CD4-positive, alpha-beta memory T cell (primary cell): ENCODE data around the gene CBARP. TPM values are rescaled to one million over a fixed set of nuclear protein-coding genes. Genes with fewer than 3 reads are reported as not detected.

Experiments
- CTCF ChIA-PET: fragments of 350-600 bp; sonication (Branson Sonifier 250); formaldehyde crosslinking; loops from one replicate; lab custom pipeline; 2021; ENCODE audit warnings: inconsistent platforms; ENCODE audit not compliant: partially characterized antibody; lab: Charles Lee
- POLR2A ChIA-PET: fragments of 350-600 bp; sonication (Branson Sonifier 250); formaldehyde crosslinking; loops from one replicate; lab custom pipeline; 2021; ENCODE audit not compliant: partially characterized antibody; lab: Charles Lee
- DNase-seq, 5 donors: peaks; one replicate each; pipeline versions ENCODE4 v3.0.0 to v3.0.0-alpha.2; 2020 to 2022; ENCODE audit warnings: mixed read lengths in 1 of 5
- H3K27ac ChIP-seq: one replicate; pipeline ENCODE4 v1.7.0; 2013; ENCODE audit warnings: low read depth, low read length
- H3K27me3 ChIP-seq: 2 replicates; pipeline ENCODE4 v1.7.0; 2013; ENCODE audit warnings: mild to moderate bottlenecking, low read length, moderate library complexity; ENCODE audit not compliant: insufficient read depth
- H3K36me3 ChIP-seq: 2 replicates; pipeline ENCODE4 v1.7.0; 2013; ENCODE audit warnings: mild to moderate bottlenecking, low read length, moderate library complexity; ENCODE audit not compliant: insufficient read depth
- H3K4me1 ChIP-seq: 2 replicates; pipeline ENCODE4 v1.7.0; 2013; ENCODE audit warnings: mild to moderate bottlenecking, low read length, moderate library complexity; ENCODE audit not compliant: insufficient read depth
- H3K4me3 ChIP-seq, 2 donors: one replicate each; pipeline ENCODE4 v1.7.0; 2013; ENCODE audit warnings: low read length in 2 of 2, mild to moderate bottlenecking in 1 of 2
- H3K9me3 ChIP-seq, 2 donors: one replicate each; pipeline ENCODE4 v1.7.0; 2013; ENCODE audit warnings: low read length in 2 of 2, control low read depth in 1 of 2; ENCODE audit not compliant: control insufficient read depth in 1 of 2
- H3K27ac Mint-ChIP-seq, 7 donors: one replicate each; pipeline ENCODE4 v1.8.0; 2020 to 2021; ENCODE audit warnings: mixed read lengths in 7 of 7, mild to moderate bottlenecking in 6 of 7, inconsistent platforms in 3 of 7, moderate library complexity in 3 of 7
- H3K27me3 Mint-ChIP-seq, 2 donors: one replicate each; pipeline ENCODE4 v1.8.0; 2020 to 2021; ENCODE audit warnings: mixed read lengths in 2 of 2
- H3K36me3 Mint-ChIP-seq, 2 donors: one replicate each; pipeline ENCODE4 v1.8.0; 2020 to 2021; ENCODE audit warnings: mixed read lengths in 2 of 2, inconsistent platforms in 1 of 2, mild to moderate bottlenecking in 1 of 2
- H3K4me1 Mint-ChIP-seq, 4 donors: one replicate each; pipeline ENCODE4 v1.8.0; 2020 to 2021; ENCODE audit warnings: mixed read lengths in 4 of 4, mild to moderate bottlenecking in 1 of 4
- H3K4me3 Mint-ChIP-seq, 8 donors: one replicate each; pipeline ENCODE4 v1.8.0; 2020 to 2021; ENCODE audit warnings: mixed read lengths in 8 of 8, mild to moderate bottlenecking in 7 of 8, moderate library complexity in 6 of 8, inconsistent platforms in 3 of 8
- H3K9me3 Mint-ChIP-seq, 8 donors: one replicate each; pipeline ENCODE4 v1.8.0; 2020 to 2021; ENCODE audit warnings: mixed read lengths in 8 of 8, mild to moderate bottlenecking in 5 of 8, inconsistent platforms in 3 of 8, moderate library complexity in 1 of 8
- intact Hi-C: fragments of 100-400 bp; cut with micrococcal nuclease; formaldehyde crosslinking; loops from one replicate; pipeline ENCODE4 v1.15.1; 2023
- polyA plus RNA-seq, 2 donors: library from polyadenylated mRNA; unstranded; fragments of 300-500 nt; fragmentation: Illumina TruSeq; gene quantifications; one replicate each; pipeline ENCODE4 v1.2.3, GENCODE V29; 2021
- total RNA-seq, 2 experiments: library from RNA; stranded (reverse); gene quantifications; one replicate each; pipeline ENCODE4 v1.2.3, GENCODE V29; 2021

CBARP gene
- total and polyA plus RNA-seq, 4 experiments from 2014 or later, result not detected

GRCh38 chr19:1253514-1254080, 15.8 kb upstream of the CBARP start:
- Histone ChIP-seq H3K27ac (peak overlapping the region; percentile 86), H3K4me1 (peaks cover 52% of the 10 kb centered on the region), H3K36me3 (peaks cover 29% of the 10 kb centered on the region), H3K27me3 (no peaks in the 10 kb centered on the region), H3K4me3 (peak overlapping the region in 1 of 2 donors; percentile 66), H3K9me3 (no peaks in the 10 kb centered on the region)
- intact Hi-C loops, result loop anchor here (5.0 kb wide), 1 partner anchor 154 kb away; the partner anchor contains the start of gene DAZAP1
- Mint-ChIP-seq H3K36me3 (peaks cover 23 to 34% of the 10 kb centered on the region in 2 donors), H3K4me3 (peak overlapping the region; percentile 46 to 82 (median 60)), H3K27me3 (no peaks in the 10 kb centered on the region), H3K4me1 (peaks cover 11 to 45% (median 26%) of the 10 kb centered on the region in 4 donors), H3K27ac (peak overlapping the region; percentile 66 to 98 (median 79)), H3K9me3 (peaks cover 0 to 11% (median 0%) of the 10 kb centered on the region in 8 donors)
- CTCF ChIA-PET, result interaction anchor here (1.0 to 1.9 kb wide), 6 partner anchors 8 to 15 kb away, joined by 3 to 10 read pairs (median 8); partner anchors contain the start of gene CIRBP
- POLR2A ChIA-PET, result interaction anchor here (0.6 to 10.8 kb wide), 16 partner anchors 8 to 344 kb away, joined by 3 to 397 read pairs (median 6); partner anchors contain the start of genes ARHGAP45, ATP5F1D, CIRBP and CNN2
- DNase-seq, result no peak

GRCh38 chr19:1252821-1253513, 15.2 kb upstream of the CBARP start:
- Mint-ChIP-seq H3K27me3 (no peaks in the 10 kb centered on the region), H3K27ac (peak overlapping the region; percentile 66 to 98 (median 79)), H3K4me1 (peaks cover 8 to 39% (median 23%) of the 10 kb centered on the region in 4 donors), H3K4me3 (peak overlapping the region; percentile 46 to 82 (median 61)), H3K9me3 (peaks cover 0 to 11% (median 0%) of the 10 kb centered on the region in 8 donors), H3K36me3 (peaks cover 23 to 33% of the 10 kb centered on the region in 2 donors)
- Histone ChIP-seq H3K27me3 (no peaks in the 10 kb centered on the region), H3K4me1 (peaks cover 47% of the 10 kb centered on the region), H3K9me3 (no peaks in the 10 kb centered on the region), H3K27ac (peak overlapping the region; percentile 86), H3K36me3 (peaks cover 29% of the 10 kb centered on the region), H3K4me3 (peak overlapping the region in 1 of 2 donors; percentile 66)
- intact Hi-C loops, result loop anchor here (5.0 kb wide), 1 partner anchor 154 kb away; the partner anchor contains the start of gene DAZAP1
- CTCF ChIA-PET, result interaction anchor here (0.7 to 1.8 kb wide), 6 partner anchors 8 to 21 kb away, joined by 3 to 10 read pairs (median 6); partner anchors contain the start of gene CIRBP
- peak; percentile 72 to 91 (median 74) for DNase-seq
- POLR2A ChIA-PET, result interaction anchor here (0.6 to 10.8 kb wide), 17 partner anchors 9 to 344 kb away, joined by 3 to 397 read pairs (median 5); partner anchors contain the start of genes ARHGAP45, ATP5F1D, CIRBP and CNN2

DNA sequence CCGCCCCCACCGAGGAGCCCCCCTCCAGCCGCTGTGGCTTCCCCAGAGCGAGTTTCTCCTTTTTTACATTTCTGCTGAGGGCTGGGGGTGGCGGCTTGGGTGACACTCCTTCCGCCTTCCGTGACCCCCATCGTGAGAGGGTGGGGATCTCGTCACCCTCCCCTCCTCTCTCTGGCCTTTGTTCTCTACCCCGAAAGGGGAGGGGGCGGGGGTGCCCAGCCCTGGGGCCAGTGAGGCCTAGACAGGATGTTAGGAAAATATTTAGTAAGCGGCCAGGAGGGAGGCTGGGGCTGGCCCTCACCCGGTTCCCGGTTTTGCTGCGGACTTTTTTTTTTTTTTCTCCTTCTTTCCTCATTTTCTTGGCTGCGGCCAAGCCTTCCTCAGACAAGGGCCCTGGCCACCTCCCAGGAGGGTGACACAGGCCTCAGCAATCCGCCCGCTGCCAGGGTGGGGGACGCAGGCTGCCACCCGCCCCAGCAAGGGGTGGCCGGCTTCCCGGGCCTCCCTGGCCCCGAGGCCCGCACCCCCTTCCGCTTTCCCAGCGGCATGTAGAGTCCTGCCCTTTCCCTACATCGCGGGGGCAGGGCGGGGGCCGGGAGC, 14.5 kb upstream of the CBARP start:
- no peaks in the 10 kb centered on the region for H3K27me3 ChIP-seq
- H3K36me3 Mint-ChIP-seq, result peaks cover 18 to 26% of the 10 kb centered on the region in 2 donors
- peak overlapping the region; percentile 52 to 66 for H3K4me3 ChIP-seq
- H3K4me3 Mint-ChIP-seq, result peak overlapping the region; percentile 79 to 95 (median 92)
- CTCF ChIA-PET, result interaction anchor here (0.7 to 1.8 kb wide), 7 partner anchors 8 to 21 kb away, joined by 3 to 10 read pairs (median 5); partner anchors contain the start of gene CIRBP
- peaks cover 3 to 32% (median 17%) of the 10 kb centered on the region in 4 donors for H3K4me1 Mint-ChIP-seq
- H3K9me3 Mint-ChIP-seq, result peaks cover 0 to 11% (median 0%) of the 10 kb centered on the region in 8 donors
- peak overlapping the region; percentile 42 to 98 (median 89) for H3K27ac Mint-ChIP-seq
- H3K4me1 ChIP-seq, result peaks cover 47% of the 10 kb centered on the region
- peak; percentile 66 to 84 (median 68) for DNase-seq
- POLR2A ChIA-PET, result interaction anchor here (0.6 to 10.8 kb wide), 15 partner anchors 7 to 343 kb away, joined by 3 to 397 read pairs (median 7); partner anchors contain the start of genes ARHGAP45, ATP5F1D, CIRBP and FAM174C
- intact Hi-C loops, result loop anchor here (5.0 kb wide), 1 partner anchor 155 kb away; the partner anchor contains the start of gene DAZAP1
- H3K27me3 Mint-ChIP-seq, result no peaks in the 10 kb centered on the region
- peaks cover 29% of the 10 kb centered on the region for H3K36me3 ChIP-seq
- no peaks in the 10 kb centered on the region for H3K9me3 ChIP-seq
- peak overlapping the region; percentile 86 for H3K27ac ChIP-seq

DNA sequence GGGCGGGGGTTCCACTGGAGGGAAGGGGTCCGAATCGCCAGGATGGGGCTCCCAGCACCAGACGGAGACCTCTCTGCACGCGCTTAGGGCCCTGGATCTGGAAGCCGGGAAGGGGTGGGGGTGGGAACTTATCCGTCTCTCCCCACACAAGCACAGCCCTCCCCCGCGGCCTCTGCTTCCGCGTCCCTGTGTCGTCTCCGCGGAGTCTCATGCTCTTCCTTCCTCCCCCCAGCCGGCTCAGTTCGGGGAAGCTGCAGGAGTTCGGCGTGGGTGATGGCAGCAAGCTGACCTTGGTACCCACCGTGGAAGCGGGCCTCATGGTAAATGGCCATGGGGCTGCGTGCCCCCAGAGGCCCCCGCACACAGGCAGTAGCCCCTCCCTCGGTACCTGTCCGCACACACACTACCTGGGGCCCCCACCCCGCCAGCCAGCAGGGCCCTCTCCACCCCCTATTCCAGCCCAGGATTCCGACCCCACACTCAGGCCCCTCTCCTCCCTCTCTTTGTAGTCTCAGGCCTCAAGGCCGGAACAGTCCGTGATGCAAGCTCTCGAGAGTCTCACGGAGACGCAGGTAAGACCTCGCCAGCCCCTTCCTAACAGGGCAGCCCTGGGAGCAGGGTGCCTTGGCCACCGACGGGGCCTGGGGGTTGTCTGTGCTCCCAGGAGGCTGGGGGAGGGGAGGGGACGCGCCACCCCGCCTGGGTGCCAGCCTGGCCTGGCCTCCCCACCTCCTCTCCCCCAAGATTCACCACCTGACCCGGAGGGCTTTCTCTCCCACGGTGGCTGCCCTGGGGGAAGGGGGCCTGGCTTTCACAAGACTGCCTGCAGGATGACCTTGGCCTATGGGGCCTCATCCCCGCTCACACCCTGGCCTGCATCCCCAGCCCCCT, 13.8 kb upstream of the CBARP start:
- DNase-seq, result peak; percentile 65 to 82 (median 69)
- peaks cover 40% of the 10 kb centered on the region for H3K4me1 ChIP-seq
- Mint-ChIP-seq H3K27me3 (no peaks in the 10 kb centered on the region), H3K4me3 (peak overlapping the region; percentile 92 to 95 (median 93)), H3K36me3 (peaks cover 16 to 26% of the 10 kb centered on the region in 2 donors), H3K27ac (peak overlapping the region; percentile 90 to 98 (median 94)), H3K9me3 (peaks cover 0 to 11% (median 0%) of the 10 kb centered on the region in 8 donors), H3K4me1 (peaks cover 2 to 30% (median 15%) of the 10 kb centered on the region in 4 donors)
- H3K27me3 ChIP-seq, result no peaks in the 10 kb centered on the region
- peak overlapping the region; percentile 86 for H3K27ac ChIP-seq
- CTCF ChIA-PET, result interaction anchor here (1.3 kb wide), 1 partner anchor 15 kb away, joined by 5 read pairs; no protein-coding TSS in a partner anchor
- H3K9me3 ChIP-seq, result no peaks in the 10 kb centered on the region
- peak overlapping the region; percentile 47 to 66 for H3K4me3 ChIP-seq
- POLR2A ChIA-PET, result interaction anchor here (1.0 to 10.8 kb wide), 8 partner anchors 8 to 183 kb away, joined by 3 to 397 read pairs (median 6); partner anchors contain the start of genes CIRBP and FAM174C
- peaks cover 24% of the 10 kb centered on the region for H3K36me3 ChIP-seq
- intact Hi-C loops, result loop anchor here (5.0 kb wide), 1 partner anchor 156 kb away; the partner anchor contains the start of gene DAZAP1

- peaks cover 13 to 23% of the 10 kb centered on the region in 2 donors for H3K36me3 Mint-ChIP-seq
- H3K27ac Mint-ChIP-seq, result peak overlapping the region; percentile 90 to 98 (median 94)
- Histone ChIP-seq H3K4me3 (peak overlapping the region; percentile 47 to 66), H3K4me1 (peaks cover 34% of the 10 kb centered on the region), H3K27ac (peak overlapping the region; percentile 86), H3K27me3 (no peaks in the 10 kb centered on the region), H3K36me3 (peaks cover 16% of the 10 kb centered on the region), H3K9me3 (no peaks in the 10 kb centered on the region)
- peak; percentile 69 to 81 (median 71) for DNase-seq
- peak overlapping the region; percentile 92 to 95 (median 93) for H3K4me3 Mint-ChIP-seq
- intact Hi-C loops, result loop anchor here (5.0 kb wide), 1 partner anchor 157 kb away; the partner anchor contains the start of gene DAZAP1
- POLR2A ChIA-PET, result interaction anchor here (0.8 to 10.8 kb wide), 15 partner anchors 8 to 182 kb away, joined by 3 to 397 read pairs (median 6); partner anchors contain the start of genes CIRBP and FAM174C
- CTCF ChIA-PET, result interaction anchor here (1.3 kb wide), 1 partner anchor 16 kb away, joined by 5 read pairs; no protein-coding TSS in a partner anchor
- peaks cover 0 to 11% (median 0%) of the 10 kb centered on the region in 8 donors for H3K9me3 Mint-ChIP-seq
- no peaks in the 10 kb centered on the region for H3K27me3 Mint-ChIP-seq
- peaks cover 2 to 30% (median 14%) of the 10 kb centered on the region in 4 donors for H3K4me1 Mint-ChIP-seq
These were observed 12.8 kb upstream of the CBARP start for GRCh38 chr19:1250437-1251260.
